Measurements from ENCODE around the gene LEF1. TPM values are rescaled to one million over a fixed set of nuclear protein-coding genes. Genes with fewer than 3 reads are reported as not detected.

LEF1 gene
- total and polyA plus RNA-seq, 2 donors (not counting 3 experiments of a cell fraction or from before 2014, with no cell fraction given): 0.46 TPM; not detected in 1

- Histone ChIP-seq H3K27me3 (ENCODE audit: control insufficient read depth in 2 of 2, insufficient read depth in 2 of 2, low read length in 2 of 2) (peaks cover 0 to 2% of the 10 kb centered on the region in 2 experiments), H3K27ac (ENCODE audit: insufficient read depth, low read depth, low read length) (no peak overlapping the region), H3K9me1 (replicated peaks; ENCODE audit: control insufficient read depth, extremely low read depth, insufficient read depth, low read length) (no peaks in the 10 kb centered on the region), H3K9ac (replicated peaks; ENCODE audit: extremely low read depth, insufficient read depth, low read length) (no peak overlapping the region), H3K4me1 (ENCODE audit: control insufficient read depth, extremely low read depth, insufficient read depth, low read length) (peaks cover 5% of the 10 kb centered on the region), H3K36me3 (ENCODE audit: control insufficient read depth in 2 of 2, extremely low read depth in 1 of 2, insufficient read depth in 2 of 2, low read length in 2 of 2) (no peaks in the 10 kb centered on the region), H3K4me3 (replicated peaks in 1 of 3; ENCODE audit: insufficient read depth in 1 of 3, low read depth in 1 of 3, low read length in 3 of 3) (no peak overlapping the region), H3K79me2 (ENCODE audit: control insufficient read depth, insufficient read depth, low read length) (no peaks in the 10 kb centered on the region), H4K20me1 (replicated peaks; ENCODE audit: control insufficient read depth, extremely low read depth, insufficient read depth, low read length) (no peaks in the 10 kb centered on the region), H3K4me2 (ENCODE audit: insufficient read depth, low read length) (no peak overlapping the region), H2AFZ (ENCODE audit: low read depth, low read length) (no peak overlapping the region), H3K9me3 (replicated peaks; ENCODE audit: control insufficient read depth, insufficient read depth, low read length) (no peaks in the 10 kb centered on the region)
- TF ChIP-seq MYC (IDR thresholded peaks at IDR 0.05; ENCODE audit: low read depth, low read length) (no peak), POLR2A (IDR thresholded peaks at IDR 0.05; ENCODE audit: low read depth, low read length) (no peak), POLR2AphosphoS5 (IDR thresholded peaks at IDR 0.05; ENCODE audit: insufficient read depth, low read depth, low read length) (no peak), EZH2 (IDR thresholded peaks at IDR 0.05; ENCODE audit: borderline replicate concordance, low read depth, low read length, severe bottlenecking) (no peak), JUN (IDR thresholded peaks at IDR 0.05; ENCODE audit: borderline replicate concordance, insufficient read depth, insufficient read length, low read depth) (no peak), GATA2 (IDR thresholded peaks at IDR 0.05; ENCODE audit: insufficient read depth, insufficient read length, low read depth, low read length) (no peak), CTCF (IDR thresholded peaks at IDR 0.05; ENCODE audit: extremely low read depth in 1 of 2, insufficient read depth in 1 of 2, low read depth in 1 of 2, low read length in 2 of 2) (no peak), FOS (IDR thresholded peaks at IDR 0.05; ENCODE audit: borderline replicate concordance, insufficient read depth, low read length) (no peak)
- TF ChIP-seq, protein P1, sequence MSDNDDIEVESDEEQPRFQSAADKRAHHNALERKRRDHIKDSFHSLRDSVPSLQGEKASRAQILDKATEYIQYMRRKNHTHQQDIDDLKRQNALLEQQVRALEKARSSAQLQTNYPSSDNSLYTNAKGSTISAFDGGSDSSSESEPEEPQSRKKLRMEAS (IDR thresholded peaks at IDR 0.05; ENCODE audit: insufficient read depth, insufficient read length): no peak
- FAIRE-seq (no peak), DNase-seq (ENCODE audit: low read depth, low spot score) (no peak)
- BruUV-seq (replicated peaks): no TSS peak
- intact Hi-C loops (cut with micrococcal nuclease) (no loop called here), dilution Hi-C loops (cut with MboI; ENCODE audit: extremely low pct_ligation_motif_present, low sequenced_read_pairs) (no loop called here)
- POLR2A ChIA-PET: no interaction called here
- CTCF ChIA-PET: interaction anchor here (1.0 to 2.0 kb wide), 2 partner anchors 13 to 530 kb away, joined by 4 to 7 read pairs; no protein-coding TSS in a partner anchor
These were observed 125.8 kb downstream of the LEF1 start for GRCh38 chr4:108042927-108043326.

Measured in endothelial cell of umbilical vein (primary cell).